ENCODE data around the gene LACTB. TPM values are rescaled to one million over a fixed set of nuclear protein-coding genes. Genes with fewer than 3 reads are reported as not detected.

Gene LACTB
- total and polyA plus RNA-seq, 4 donors: 13.1 to 38.1 (median 29.9) TPM

DNA sequence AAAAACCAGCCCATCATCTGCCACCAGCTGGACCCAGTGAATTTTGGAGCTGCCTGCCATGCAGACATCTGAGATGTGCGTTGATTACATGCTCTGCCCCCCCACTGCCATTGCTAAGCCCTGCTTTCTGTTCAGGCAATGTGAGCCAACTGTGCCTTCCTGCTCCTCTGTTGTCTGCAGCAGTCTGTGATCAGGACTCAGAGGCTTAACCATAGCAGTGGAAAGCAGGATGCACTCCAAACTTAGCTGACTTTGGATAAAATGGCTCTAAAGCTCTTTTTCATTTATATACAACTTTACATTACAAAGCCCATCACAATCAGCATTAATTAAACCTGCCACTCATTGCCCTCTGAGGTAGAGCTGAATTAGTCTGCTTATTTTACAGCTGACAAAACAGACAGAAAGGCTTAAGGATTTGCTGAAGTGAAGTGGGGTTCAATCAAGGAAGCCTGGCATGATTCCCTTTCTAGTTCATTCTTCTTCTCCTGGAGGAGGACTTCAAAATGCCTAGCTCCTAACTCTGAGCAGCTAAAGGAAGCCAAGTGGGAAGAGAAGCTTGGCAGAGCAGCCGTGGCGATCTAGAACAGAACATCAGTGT is 51.3 kb downstream of the LACTB start:
- no peak overlapping the region for H3K9ac ChIP-seq (ENCODE audit: insufficient read depth in 1 of 2, low read length in 2 of 2)
- H3K36me3 ChIP-seq (ENCODE audit: control insufficient read depth in 4 of 4, insufficient read depth in 4 of 4, low read length in 4 of 4): no peaks in the 10 kb centered on the region
- TF ChIP-seq, protein P1, sequence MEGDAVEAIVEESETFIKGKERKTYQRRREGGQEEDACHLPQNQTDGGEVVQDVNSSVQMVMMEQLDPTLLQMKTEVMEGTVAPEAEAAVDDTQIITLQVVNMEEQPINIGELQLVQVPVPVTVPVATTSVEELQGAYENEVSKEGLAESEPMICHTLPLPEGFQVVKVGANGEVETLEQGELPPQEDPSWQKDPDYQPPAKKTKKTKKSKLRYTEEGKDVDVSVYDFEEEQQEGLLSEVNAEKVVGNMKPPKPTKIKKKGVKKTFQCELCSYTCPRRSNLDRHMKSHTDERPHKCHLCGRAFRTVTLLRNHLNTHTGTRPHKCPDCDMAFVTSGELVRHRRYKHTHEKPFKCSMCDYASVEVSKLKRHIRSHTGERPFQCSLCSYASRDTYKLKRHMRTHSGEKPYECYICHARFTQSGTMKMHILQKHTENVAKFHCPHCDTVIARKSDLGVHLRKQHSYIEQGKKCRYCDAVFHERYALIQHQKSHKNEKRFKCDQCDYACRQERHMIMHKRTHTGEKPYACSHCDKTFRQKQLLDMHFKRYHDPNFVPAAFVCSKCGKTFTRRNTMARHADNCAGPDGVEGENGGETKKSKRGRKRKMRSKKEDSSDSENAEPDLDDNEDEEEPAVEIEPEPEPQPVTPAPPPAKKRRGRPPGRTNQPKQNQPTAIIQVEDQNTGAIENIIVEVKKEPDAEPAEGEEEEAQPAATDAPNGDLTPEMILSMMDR (IDR thresholded peaks at IDR 0.05; ENCODE audit: control extremely low read depth, extremely low read depth): no peak
- DNase-seq: peak in 1 of 3 donors; percentile 27
- H3K27me3 ChIP-seq (ENCODE audit: control insufficient read depth in 3 of 3, insufficient read depth in 3 of 3, low read length in 2 of 3): no peaks in the 10 kb centered on the region
- no peak overlapping the region for H3K27ac ChIP-seq (ENCODE audit: low read depth in 1 of 2, low read length in 1 of 2)
- H3K4me3 ChIP-seq: no peak overlapping the region
- peaks cover 0 to under 1% (median 0%) of the 10 kb centered on the region in 5 donors for H3K4me1 ChIP-seq (ENCODE audit: control insufficient read depth in 5 of 5, insufficient read depth in 5 of 5, low read length in 5 of 5)
- ATAC-seq (ENCODE audit: insufficient read depth, low FRiP score): no peak
- H3K9me3 ChIP-seq (ENCODE audit: control insufficient read depth in 4 of 4, insufficient read depth in 3 of 4, low read length in 3 of 4): peaks cover 0 to 2% (median 0%) of the 10 kb centered on the region in 4 donors
- 81 to 83% methylated on average over 3 of the region's 3 CpGs for WGBS, 2 donors

DNA sequence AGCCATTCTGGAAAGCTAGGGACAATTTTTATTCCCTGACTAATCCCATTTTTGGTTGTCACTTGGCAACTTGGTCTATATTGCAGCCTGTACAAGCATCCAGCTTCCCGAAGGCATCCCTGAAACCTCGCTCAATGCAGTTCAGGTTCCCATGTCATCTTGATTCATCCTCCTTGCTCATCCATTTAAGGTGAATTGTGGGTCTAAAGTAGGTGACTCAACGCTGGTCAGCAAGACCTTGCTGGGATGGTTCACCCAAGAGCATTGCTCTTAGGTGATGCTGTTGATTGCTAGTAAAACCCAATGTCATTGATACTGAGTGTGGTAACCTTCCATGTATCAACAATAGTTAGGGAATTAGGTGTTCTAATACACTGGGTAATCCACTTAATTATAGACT is 54.6 kb downstream of the LACTB start:
- Histone ChIP-seq H3K9ac (ENCODE audit: insufficient read depth in 1 of 2, low read length in 2 of 2) (no peak overlapping the region), H3K4me3 (no peak overlapping the region), H3K27me3 (ENCODE audit: control insufficient read depth in 3 of 3, insufficient read depth in 3 of 3, low read length in 2 of 3) (no peaks in the 10 kb centered on the region), H3K27ac (ENCODE audit: low read depth in 1 of 2, low read length in 1 of 2) (no peak overlapping the region), H3K36me3 (ENCODE audit: control insufficient read depth in 4 of 4, insufficient read depth in 4 of 4, low read length in 4 of 4) (no peaks in the 10 kb centered on the region), H3K9me3 (ENCODE audit: control insufficient read depth in 4 of 4, insufficient read depth in 3 of 4, low read length in 3 of 4) (peaks cover 0 to 2% (median 0%) of the 10 kb centered on the region in 4 donors), H3K4me1 (ENCODE audit: control insufficient read depth in 5 of 5, insufficient read depth in 5 of 5, low read length in 5 of 5) (peaks cover 0 to 3% (median 0%) of the 10 kb centered on the region in 5 donors)
- ATAC-seq (ENCODE audit: insufficient read depth, low FRiP score) (no peak), DNase-seq (no peak)
- TF ChIP-seq, protein P1 (IDR thresholded peaks at IDR 0.05; ENCODE audit: control extremely low read depth, extremely low read depth): no peak
- WGBS, 2 donors: 96 to 98% methylated on average over 3 of the region's 3 CpGs

DNA sequence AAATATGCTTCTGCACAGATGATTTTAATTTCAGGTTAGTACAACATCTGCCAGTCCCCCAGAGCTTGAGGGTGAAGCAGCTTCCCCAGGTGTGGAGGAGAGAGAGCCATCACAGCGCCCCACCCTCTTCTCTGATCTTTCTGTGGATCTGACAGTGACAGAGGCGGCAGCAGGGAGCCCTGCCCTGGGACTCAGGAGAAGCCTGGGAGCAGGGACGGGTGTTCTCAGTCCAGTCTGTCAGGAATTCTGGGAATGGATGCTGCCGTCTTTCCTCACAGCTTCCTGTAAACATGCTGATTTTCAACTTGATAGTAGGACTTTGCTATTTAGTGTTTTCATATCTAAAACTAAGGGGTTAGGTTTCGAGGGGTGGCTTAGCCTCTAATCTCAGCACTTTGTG is 56.4 kb downstream of the LACTB start:
- no peak overlapping the region for H3K4me3 ChIP-seq
- peak overlapping the region in 1 of 2 donors; percentile 23 for H3K9ac ChIP-seq (ENCODE audit: insufficient read depth in 1 of 2, low read length in 2 of 2)
- no peaks in the 10 kb centered on the region for H3K36me3 ChIP-seq (ENCODE audit: control insufficient read depth in 4 of 4, insufficient read depth in 4 of 4, low read length in 4 of 4)
- WGBS, 2 donors: 60 to 75% methylated on average over 5 of the region's 5 CpGs
- H3K9me3 ChIP-seq (ENCODE audit: control insufficient read depth in 4 of 4, insufficient read depth in 3 of 4, low read length in 3 of 4): no peaks in the 10 kb centered on the region
- no peak overlapping the region for H3K27ac ChIP-seq (ENCODE audit: low read depth in 1 of 2, low read length in 1 of 2)
- ATAC-seq (ENCODE audit: insufficient read depth, low FRiP score) (no peak), DNase-seq (no peak)
- H3K4me1 ChIP-seq (ENCODE audit: control insufficient read depth in 5 of 5, insufficient read depth in 5 of 5, low read length in 5 of 5): peaks cover 0 to 3% (median 0%) of the 10 kb centered on the region in 5 donors
- TF ChIP-seq, protein P1 (IDR thresholded peaks at IDR 0.05; ENCODE audit: control extremely low read depth, extremely low read depth): no peak
- H3K27me3 ChIP-seq (ENCODE audit: control insufficient read depth in 3 of 3, insufficient read depth in 3 of 3, low read length in 2 of 3): no peaks in the 10 kb centered on the region

DNA sequence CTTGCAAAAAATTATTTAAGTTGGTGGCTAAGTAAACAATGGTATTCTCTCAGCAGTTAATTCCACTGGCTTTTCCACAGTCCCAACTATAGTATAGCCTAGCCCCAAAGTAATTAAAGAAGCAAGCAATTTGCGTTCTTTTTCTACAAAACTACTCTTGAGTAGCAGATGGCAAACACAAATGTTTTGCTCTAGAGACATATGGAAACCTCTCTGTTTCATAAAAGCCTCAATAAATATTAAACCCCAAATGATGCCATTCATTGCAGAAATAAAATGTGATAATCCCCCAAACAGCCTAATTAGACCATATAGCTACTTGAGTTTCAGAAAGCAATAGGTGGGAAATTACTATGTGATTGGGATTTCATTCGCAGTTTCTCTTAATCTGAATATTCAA is 59.1 kb downstream of the LACTB start:
- 96% methylated on average over 2 of the region's 2 CpGs for WGBS, 2 donors
- DNase-seq (no peak), ATAC-seq (ENCODE audit: insufficient read depth, low FRiP score) (no peak)
- no peak overlapping the region for H3K4me3 ChIP-seq
- H3K27ac ChIP-seq (ENCODE audit: low read depth in 1 of 2, low read length in 1 of 2): no peak overlapping the region
- H3K27me3 ChIP-seq (ENCODE audit: control insufficient read depth in 3 of 3, insufficient read depth in 3 of 3, low read length in 2 of 3): no peaks in the 10 kb centered on the region
- H3K9me3 ChIP-seq (ENCODE audit: control insufficient read depth in 4 of 4, insufficient read depth in 3 of 4, low read length in 3 of 4): no peaks in the 10 kb centered on the region
- TF ChIP-seq, protein P1 (IDR thresholded peaks at IDR 0.05; ENCODE audit: control extremely low read depth, extremely low read depth): no peak
- peaks cover 0 to 3% (median 0%) of the 10 kb centered on the region in 5 donors for H3K4me1 ChIP-seq (ENCODE audit: control insufficient read depth in 5 of 5, insufficient read depth in 5 of 5, low read length in 5 of 5)
- no peak overlapping the region for H3K9ac ChIP-seq (ENCODE audit: insufficient read depth in 1 of 2, low read length in 2 of 2)
- no peaks in the 10 kb centered on the region for H3K36me3 ChIP-seq (ENCODE audit: control insufficient read depth in 4 of 4, insufficient read depth in 4 of 4, low read length in 4 of 4)
